Measurements from ENCODE around the gene AADAT.

DNA sequence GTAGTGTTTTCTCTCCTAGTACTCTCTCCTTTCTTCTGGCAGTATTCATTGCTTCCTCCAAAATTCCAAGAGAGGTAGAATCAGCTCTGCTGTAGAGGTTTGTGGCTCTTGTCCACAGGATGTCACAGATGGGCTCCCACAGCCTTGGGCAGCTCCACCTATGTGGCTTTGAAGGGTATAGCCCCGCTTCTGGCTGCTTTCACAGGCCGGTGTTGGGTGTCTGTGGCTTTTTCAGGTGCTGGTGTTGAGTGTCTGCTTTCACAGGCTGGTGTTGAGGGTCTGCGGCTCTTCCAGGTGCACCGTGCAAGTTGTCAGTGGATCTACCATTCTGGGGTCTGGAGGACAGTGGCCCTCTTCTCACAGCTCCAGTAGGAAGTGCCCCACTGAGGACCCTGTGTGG is 7.9 kb upstream of the AADAT start:
- TF ChIP-seq, protein P1, sequence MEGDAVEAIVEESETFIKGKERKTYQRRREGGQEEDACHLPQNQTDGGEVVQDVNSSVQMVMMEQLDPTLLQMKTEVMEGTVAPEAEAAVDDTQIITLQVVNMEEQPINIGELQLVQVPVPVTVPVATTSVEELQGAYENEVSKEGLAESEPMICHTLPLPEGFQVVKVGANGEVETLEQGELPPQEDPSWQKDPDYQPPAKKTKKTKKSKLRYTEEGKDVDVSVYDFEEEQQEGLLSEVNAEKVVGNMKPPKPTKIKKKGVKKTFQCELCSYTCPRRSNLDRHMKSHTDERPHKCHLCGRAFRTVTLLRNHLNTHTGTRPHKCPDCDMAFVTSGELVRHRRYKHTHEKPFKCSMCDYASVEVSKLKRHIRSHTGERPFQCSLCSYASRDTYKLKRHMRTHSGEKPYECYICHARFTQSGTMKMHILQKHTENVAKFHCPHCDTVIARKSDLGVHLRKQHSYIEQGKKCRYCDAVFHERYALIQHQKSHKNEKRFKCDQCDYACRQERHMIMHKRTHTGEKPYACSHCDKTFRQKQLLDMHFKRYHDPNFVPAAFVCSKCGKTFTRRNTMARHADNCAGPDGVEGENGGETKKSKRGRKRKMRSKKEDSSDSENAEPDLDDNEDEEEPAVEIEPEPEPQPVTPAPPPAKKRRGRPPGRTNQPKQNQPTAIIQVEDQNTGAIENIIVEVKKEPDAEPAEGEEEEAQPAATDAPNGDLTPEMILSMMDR (IDR thresholded peaks at IDR 0.05): no peak
- TF ChIP-seq POLR2AphosphoS5 (IDR thresholded peaks at IDR 0.05) (no peak), POLR2A (IDR thresholded peaks at IDR 0.05) (no peak)
